ENCODE results near the gene RUSC1. TPM values are rescaled to one million over a fixed set of nuclear protein-coding genes. Genes with fewer than 3 reads are reported as not detected.

The RUSC1 gene
- total RNA-seq = 16.7 and 19.0 TPM in 2 replicates

DNA sequence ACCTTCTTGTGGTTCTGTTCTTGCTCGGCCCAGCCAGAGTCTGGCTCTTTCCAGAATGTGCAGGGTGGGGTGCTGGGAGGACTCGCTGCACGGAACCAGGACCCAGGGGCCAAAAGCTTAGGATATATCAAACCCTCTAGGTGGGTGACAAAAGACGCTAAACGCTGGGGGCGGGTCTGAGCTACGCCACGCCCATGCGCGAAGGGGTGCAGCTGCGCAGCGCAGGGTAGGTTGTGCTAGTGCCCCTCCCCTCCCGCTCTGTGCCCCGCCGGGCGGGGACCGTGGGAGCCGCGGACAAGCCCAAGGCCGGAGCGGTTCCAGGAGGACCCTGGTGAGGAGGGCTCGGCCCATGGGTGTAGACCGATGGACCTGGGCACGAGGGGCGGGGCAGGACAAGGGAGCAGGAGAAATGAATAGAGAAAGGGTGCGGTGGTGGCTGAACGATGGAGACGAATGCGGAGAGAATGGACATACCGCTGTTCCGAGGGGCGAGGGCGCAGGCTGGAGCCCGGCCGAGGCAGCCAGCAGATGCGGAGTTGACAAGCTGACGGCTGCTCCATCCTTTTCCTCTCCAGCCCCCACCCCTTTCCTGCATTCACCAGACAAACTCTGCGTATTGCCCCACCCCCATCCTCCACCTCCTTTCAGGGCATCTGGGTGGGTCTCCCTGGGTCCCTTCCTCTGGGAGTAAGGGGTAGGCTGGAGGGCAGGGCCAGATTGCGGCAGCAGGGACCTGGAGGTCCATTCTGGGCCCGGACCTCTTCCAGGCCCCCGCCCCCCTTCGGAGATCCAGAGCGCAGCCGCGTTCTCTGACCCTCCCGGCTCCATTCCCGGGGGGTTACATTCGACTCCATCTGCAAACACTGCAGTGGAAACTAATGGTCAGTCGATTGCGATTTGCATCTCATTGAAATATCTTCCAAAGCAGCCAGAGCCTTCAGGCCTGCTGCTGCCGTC, at the start of gene RUSC1:
RUSC1 (plus strand) TSS at position 234 of the 957 bp plus-strand sequence. CDS start 880 bp downstream, outside the sequence.

DNA sequence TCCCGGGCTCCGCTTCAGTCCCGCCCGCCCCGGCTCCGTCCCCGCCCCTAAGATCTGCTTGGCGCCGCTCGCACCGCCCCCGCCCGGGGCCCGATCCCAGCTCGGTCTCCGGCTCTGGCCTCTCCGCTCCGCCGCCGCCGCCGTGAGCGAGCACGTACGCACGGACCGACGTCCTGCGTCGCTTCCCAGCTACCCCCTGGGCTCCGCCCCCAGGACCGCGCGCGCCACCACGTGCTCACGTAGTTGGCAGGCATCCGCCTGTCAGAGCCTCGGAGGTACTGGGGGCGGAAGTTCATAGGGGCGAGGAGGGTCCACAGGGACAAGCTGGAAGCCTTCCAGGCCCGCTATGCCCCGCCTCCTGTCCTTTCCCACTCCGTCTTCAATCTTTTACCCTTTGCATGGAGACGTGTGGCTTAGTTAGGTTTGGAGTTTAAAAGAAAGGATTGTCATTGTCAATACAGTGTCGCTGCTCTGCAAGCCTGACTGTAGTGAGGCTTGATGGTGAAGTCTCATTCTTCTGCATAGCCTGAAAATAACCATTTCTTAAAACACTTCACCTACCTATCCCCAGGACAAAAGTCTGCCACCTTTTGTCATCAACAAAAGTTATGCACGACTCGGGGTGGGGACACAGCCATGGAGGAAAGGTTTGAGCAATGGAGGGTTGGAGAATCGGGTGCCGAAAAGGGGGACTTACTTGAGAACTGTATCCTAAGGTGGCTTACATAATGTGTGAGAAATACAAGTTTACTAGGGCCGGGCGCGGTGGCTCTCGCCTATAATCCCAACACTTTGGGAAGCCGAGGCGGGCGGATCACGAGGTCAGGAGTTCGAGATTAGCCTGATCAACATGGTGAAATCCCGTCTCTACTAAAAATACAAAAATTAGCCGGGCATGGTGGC, 47.1 kb upstream of the RUSC1 start, which contains the start of gene CLK2:
CLK2 (minus strand) TSS at position 162 of the 903 bp plus-strand sequence. CDS start 2,527 bp downstream, outside the sequence.

DNA sequence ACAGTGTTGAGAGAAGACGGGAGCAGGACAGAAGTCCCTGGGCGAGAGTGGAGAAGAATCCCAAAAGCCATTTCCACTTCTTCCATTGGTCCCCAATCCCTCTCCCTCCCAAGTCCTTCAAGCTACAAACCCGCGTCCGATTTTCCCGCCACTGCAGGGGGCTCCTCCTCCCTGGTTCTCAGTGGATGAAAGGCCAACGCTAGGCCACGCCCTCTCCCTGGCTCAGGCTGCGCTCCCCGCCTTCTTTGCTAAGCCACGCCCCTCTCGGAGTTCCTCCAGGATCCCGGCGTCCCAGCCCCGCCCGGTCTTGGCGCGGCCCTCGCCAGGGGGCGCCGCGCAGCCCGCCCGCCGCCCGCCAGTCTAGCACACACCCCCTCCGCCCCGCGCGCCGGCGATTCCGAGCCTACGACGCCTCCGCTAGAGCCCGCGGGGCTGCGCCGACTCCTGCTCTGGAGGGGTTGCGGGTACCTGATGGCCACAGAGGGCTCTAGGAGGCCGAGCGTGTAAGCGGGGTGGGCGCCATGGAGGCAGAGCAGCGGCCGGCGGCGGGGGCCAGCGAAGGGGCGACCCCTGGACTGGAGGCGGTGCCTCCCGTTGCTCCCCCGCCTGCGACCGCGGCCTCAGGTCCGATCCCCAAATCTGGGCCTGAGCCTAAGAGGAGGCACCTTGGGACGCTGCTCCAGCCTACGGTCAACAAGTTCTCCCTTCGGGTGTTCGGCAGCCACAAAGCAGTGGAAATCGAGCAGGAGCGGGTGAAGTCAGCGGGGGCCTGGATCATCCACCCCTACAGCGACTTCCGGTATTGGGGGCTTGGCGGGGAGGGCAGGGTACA, 43.4 kb upstream of the RUSC1 start, which contains the start of gene HCN3:
HCN3 (plus strand) TSS at position 394 of the 832 bp plus-strand sequence; CDS start at position 522, 128 bp downstream.

DNA sequence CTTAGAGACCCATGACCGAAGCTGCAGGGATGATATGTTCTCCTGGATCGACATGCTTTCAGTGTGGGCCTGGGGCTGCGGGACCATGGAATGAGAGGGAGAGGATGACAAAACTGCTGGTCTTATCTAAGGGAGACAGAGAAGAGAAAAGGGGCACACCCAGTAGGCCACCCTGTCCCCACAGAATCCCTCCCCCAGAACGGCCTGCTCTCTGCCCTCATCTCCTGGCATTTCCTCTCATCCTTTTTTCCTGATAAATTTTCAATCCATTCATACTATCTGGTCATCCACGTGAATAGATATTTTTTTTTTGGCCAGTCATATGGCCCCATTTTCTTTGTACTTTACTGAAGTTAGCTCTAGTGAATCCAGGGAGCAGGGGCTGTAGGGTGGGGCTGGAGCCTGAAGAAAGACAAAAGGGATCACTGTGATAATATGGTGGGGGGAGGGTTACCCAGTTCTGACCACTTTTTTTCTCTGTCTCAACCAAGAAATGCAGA, 19.3 kb upstream of the RUSC1 start, which contains the start of gene PKLR:
PKLR (minus strand) TSS at position 97 of the 500 bp plus-strand sequence; CDS start at position 54, 43 bp downstream.

GRCh38 chr1:155308493-155309422, 11.9 kb upstream of the RUSC1 start, which contains the start of gene FDPS:
Gene FDPS, plus strand, starts transcription at chr1:155308866. Its CDS starts 924 bp downstream, at chr1:155309790.

Other genes with a start within 250 kb of the RUSC1 start
- 3.1 and 4.2 TPM in 2 replicates for gene EFNA3, start 242.1 kb upstream of the RUSC1 start, total RNA-seq
- 1.0 and 3.7 TPM in 2 replicates for gene EFNA1, start 193.0 kb upstream of the RUSC1 start, total RNA-seq
- gene SLC50A1, start 185.0 kb upstream of the RUSC1 start, total RNA-seq = 18.8 and 22.9 TPM in 2 replicates
- 18.4 and 18.5 TPM in 2 replicates for gene DPM3, start 180.4 kb upstream of the RUSC1 start, total RNA-seq
- 137 and 153 TPM in 2 replicates for gene KRTCAP2, start 147.6 kb upstream of the RUSC1 start, total RNA-seq
- 5.2 and 12.0 TPM in 2 replicates for gene TRIM46, start 147.0 kb upstream of the RUSC1 start, total RNA-seq
- gene THBS3, start 113.0 kb upstream of the RUSC1 start, total RNA-seq = 32.0 and 94.1 TPM in 2 replicates
- gene MTX1, start 112.2 kb upstream of the RUSC1 start, total RNA-seq = 29.9 and 34.6 TPM in 2 replicates
- 11.1 and 20.4 TPM in 2 replicates for gene ENTREP3, start 65.4 kb upstream of the RUSC1 start, total RNA-seq
- 51.1 and 69.8 TPM in 2 replicates for gene SCAMP3, start 58.5 kb upstream of the RUSC1 start, total RNA-seq
- gene CLK2, start 47.4 kb upstream of the RUSC1 start, total RNA-seq = 33.0 and 36.0 TPM in 2 replicates
- gene HCN3, start 43.4 kb upstream of the RUSC1 start, total RNA-seq = 0.91 and 1.4 TPM in 2 replicates
- under 0.01 TPM in 1 of 2 replicates, not detected in the other for gene PKLR, start 19.5 kb upstream of the RUSC1 start, total RNA-seq
- gene FDPS, start 12.0 kb upstream of the RUSC1 start, total RNA-seq = 106 and 139 TPM in 2 replicates
- 34.7 and 44.3 TPM in 2 replicates for gene ASH1L, start 241.9 kb downstream of the RUSC1 start, total RNA-seq

Measured in smooth muscle cell of the pulmonary artery (primary cell).